ENCODE data around the gene HOXA9.
A peak's percentile ranks its signal among the peaks of the same experiment; 100 is the strongest.

HOXA9 gene

GRCh38 chr7:27126596-27127327 is 38.6 kb downstream of the HOXA9 start:
- DNase-seq (ENCODE audit: low read depth): no peak

GRCh38 chr7:27125986-27126394 is 39.3 kb downstream of the HOXA9 start:
- no peak for DNase-seq (ENCODE audit: low read depth)

GRCh38 chr7:27124902-27125689 is 40.2 kb downstream of the HOXA9 start:
- DNase-seq (ENCODE audit: low read depth): no peak

GRCh38 chr7:27124096-27124901 is 41.0 kb downstream of the HOXA9 start:
- DNase-seq (ENCODE audit: low read depth): peak; percentile 59

- DNase-seq (ENCODE audit: low read depth): no peak
Observed at GRCh38 chr7:27123477-27124053, 41.8 kb downstream of the HOXA9 start.

- no peak for DNase-seq (ENCODE audit: low read depth)
Observed at GRCh38 chr7:27123007-27123476, 42.3 kb downstream of the HOXA9 start.

GRCh38 chr7:27122077-27122910 is 43.0 kb downstream of the HOXA9 start:
- no peak for DNase-seq (ENCODE audit: low read depth)

GRCh38 chr7:27121684-27122076 is 43.7 kb downstream of the HOXA9 start:
- DNase-seq (ENCODE audit: low read depth): no peak

- DNase-seq (ENCODE audit: low read depth): no peak
Observed at GRCh38 chr7:27119412-27119911, 45.9 kb downstream of the HOXA9 start.

- DNase-seq (ENCODE audit: low read depth): no peak
Observed at GRCh38 chr7:27118580-27118979, 46.8 kb downstream of the HOXA9 start.

GRCh38 chr7:27117887-27118491 is 47.3 kb downstream of the HOXA9 start:
- DNase-seq (ENCODE audit: low read depth): no peak

GRCh38 chr7:27116962-27117886 is 48.1 kb downstream of the HOXA9 start:
- no peak for DNase-seq (ENCODE audit: low read depth)

- no peak for DNase-seq (ENCODE audit: low read depth)
Observed at GRCh38 chr7:27116031-27116961, 49.0 kb downstream of the HOXA9 start.

- no peak for DNase-seq (ENCODE audit: low read depth)
Observed at GRCh38 chr7:27115221-27116026, 49.9 kb downstream of the HOXA9 start.

GRCh38 chr7:27114881-27115220 is 50.5 kb downstream of the HOXA9 start:
- no peak for DNase-seq (ENCODE audit: low read depth)

- no peak for DNase-seq (ENCODE audit: low read depth)
Observed at GRCh38 chr7:27113991-27114769, 51.2 kb downstream of the HOXA9 start.
